Smooth muscle cell (in vitro differentiated cells): ENCODE results near the gene ARPP19. TPM values are rescaled to one million over a fixed set of nuclear protein-coding genes. Genes with fewer than 3 reads are reported as not detected.

ENCODE experiments used
- DNase-seq: peaks from one replicate; lab custom pipeline; 2025; ENCODE audit not compliant: unreplicated experiment; lab: John Stamatoyannopoulos, UW
- H2AFZ ChIP-seq: fragments of 200-600 bp; sonication (generic); 2 replicates; pipeline ENCODE4 v1.6.0; 2016; ENCODE audit warnings: antibody characterized with exemption, low read depth, mild to moderate bottlenecking
- H3F3A ChIP-seq: fragments of 200-600 bp; sonication (generic); 2 replicates; pipeline ENCODE4 v1.6.0; 2017; ENCODE audit warnings: antibody characterized with exemption, low read depth
- H3K27ac ChIP-seq: fragments of 200-600 bp; sonication (generic); 2 replicates; pipeline ENCODE4 v1.5.1; 2016; ENCODE audit warnings: low read depth, mild to moderate bottlenecking
- H3K27me3 ChIP-seq: fragments of 200-600 bp; sonication (generic); 2 replicates; pipeline ENCODE4 v1.6.1; 2016; ENCODE audit warnings: low read depth, mild to moderate bottlenecking
- H3K36me3 ChIP-seq: fragments of 200-600 bp; sonication (generic); 2 replicates; pipeline ENCODE4 v1.5.1; 2016; ENCODE audit warnings: low read depth
- H3K4me1 ChIP-seq: fragments of 200-600 bp; sonication (generic); 2 replicates; pipeline ENCODE4 v1.5.1; 2016; ENCODE audit warnings: low read depth
- H3K4me2 ChIP-seq: fragments of 200-600 bp; sonication (generic); 2 replicates; pipeline ENCODE4 v1.6.0; 2016; ENCODE audit warnings: mild to moderate bottlenecking
- H3K4me3 ChIP-seq: fragments of 200-600 bp; sonication (generic); 2 replicates; pipeline ENCODE4 v1.5.1; 2016; ENCODE audit warnings: mild to moderate bottlenecking
- H3K79me2 ChIP-seq: fragments of 200-600 bp; sonication (generic); 2 replicates; pipeline ENCODE4 v1.6.0; 2016; ENCODE audit warnings: low read depth, mild to moderate bottlenecking
- H3K9ac ChIP-seq: fragments of 200-600 bp; sonication (generic); 2 replicates; pipeline ENCODE4 v1.6.0; 2016; ENCODE audit warnings: low read depth
- H3K9me3 ChIP-seq: fragments of 200-600 bp; sonication (generic); replicated peaks from 2 replicates; pipeline ENCODE4 v1.5.1; 2016; ENCODE audit warnings: low read depth
- H4K20me1 ChIP-seq: fragments of 200-600 bp; sonication (generic); 2 replicates; pipeline ENCODE4 v1.6.0; 2016; ENCODE audit warnings: low read depth
- CTCF ChIP-seq: fragments of 200-600 bp; sonication (generic); IDR thresholded peaks from 2 replicates; pipeline ENCODE4 v1.5.1; 2017; ENCODE audit warnings: borderline replicate concordance, mild to moderate bottlenecking, antibody characterized with exemption; ENCODE audit not compliant: insufficient read depth, poor library complexity, severe bottlenecking
- WGBS: methylation state at CpG from one replicate; pipeline ENCODE4 v1.1.7; 2016; ENCODE audit warnings: low lambda C conversion rate; 5-methylcytosine and 5-hydroxymethylcytosine counted together
- polyA plus RNA-seq: library from polyadenylated mRNA; unstranded; fragments of >200 nt; fragmentation: Nextera tagmentation; extraction: Ambion mirVana; gene quantifications from 2 replicates; pipeline ENCODE4 v1.2.1, GENCODE V29; 2016
- total RNA-seq: library from RNA; depleted of rRNA; stranded (reverse); fragments of >200 nt; gene quantifications from 2 replicates; pipeline ENCODE4 v1.2.3, GENCODE V29; 2014

ARPP19 gene
- total and polyA plus RNA-seq, 2 experiments from 2014 or later, result 58.4 to 138 TPM

DNA sequence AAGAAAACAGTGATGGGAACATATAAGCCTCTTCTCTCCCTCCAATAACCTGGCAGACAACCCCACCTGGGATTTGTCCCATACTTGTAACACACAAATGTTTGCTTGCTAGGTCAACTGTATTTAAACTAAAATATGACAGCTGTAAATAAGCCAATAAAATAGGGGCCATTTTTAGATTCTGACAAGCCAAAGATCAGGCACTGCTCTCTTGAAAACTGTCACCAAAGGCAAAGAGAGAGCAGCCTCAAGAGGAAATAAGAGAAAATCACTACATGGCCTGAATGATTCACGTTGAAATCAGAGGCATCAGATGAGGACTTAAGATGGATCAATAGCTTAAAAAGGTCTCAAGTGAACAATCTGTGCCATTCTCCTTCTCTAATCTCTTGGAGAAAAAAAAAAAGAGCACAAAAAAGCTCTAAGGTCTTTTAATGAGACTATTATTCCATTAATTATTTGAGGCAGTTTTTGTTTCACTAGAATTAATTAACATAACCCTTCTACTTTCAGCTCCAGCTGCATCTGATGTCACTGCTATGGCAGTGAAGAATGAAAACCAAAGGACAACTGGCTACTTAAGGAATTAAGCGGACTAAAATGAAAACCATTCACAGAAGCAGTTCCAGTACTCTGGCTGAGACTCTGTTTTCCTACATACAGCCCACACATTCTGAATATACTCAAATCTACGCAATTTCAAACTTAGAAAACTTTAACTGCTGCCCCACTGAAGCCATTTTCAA is 59.2 kb downstream of the ARPP19 start:
- no peak for TF ChIP-seq CTCF
- Histone ChIP-seq H3K27ac (peak overlapping the region; percentile 42), H3K4me1 (peaks cover 21% of the 10 kb centered on the region), H3K4me2 (peak overlapping the region; percentile 42), H3K36me3 (no peaks in the 10 kb centered on the region), H3K79me2 (peaks cover 89% of the 10 kb centered on the region), H3K9me3 (no peaks in the 10 kb centered on the region), H3K4me3 (no peak overlapping the region), H3K9ac (no peak overlapping the region), H2AFZ (no peak overlapping the region), H4K20me1 (peaks cover 60% of the 10 kb centered on the region), H3F3A (no peaks in the 10 kb centered on the region), H3K27me3 (no peaks in the 10 kb centered on the region)
- WGBS, result 28% methylated on average over 3 of the region's 3 CpGs
- DNase-seq, result no peak

DNA sequence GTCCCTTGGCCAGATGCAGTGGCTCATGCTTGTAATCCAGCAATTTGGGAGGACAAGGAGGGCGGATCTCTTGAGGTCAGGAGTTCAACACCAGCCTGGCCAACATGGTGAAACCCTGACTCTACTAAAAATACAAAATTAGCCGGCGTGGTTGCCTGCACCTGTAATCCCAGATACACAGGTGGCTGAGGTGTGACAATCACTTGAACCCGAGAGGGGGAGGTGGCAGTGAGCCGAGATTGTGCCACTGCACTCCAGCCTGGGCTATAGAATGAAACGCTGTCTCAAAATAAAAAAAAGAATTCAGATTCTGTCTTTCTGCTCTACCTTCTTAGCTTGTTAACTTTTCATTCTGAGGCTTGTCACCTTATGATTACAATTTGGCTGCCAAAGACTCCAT is 62.3 kb downstream of the ARPP19 start:
- Histone ChIP-seq H3K9me3 (no peaks in the 10 kb centered on the region), H4K20me1 (peaks cover 44% of the 10 kb centered on the region), H2AFZ (no peak overlapping the region), H3K79me2 (peaks cover 84% of the 10 kb centered on the region), H3F3A (peaks cover 3% of the 10 kb centered on the region), H3K4me3 (no peak overlapping the region), H3K4me1 (peaks cover 24% of the 10 kb centered on the region), H3K36me3 (no peaks in the 10 kb centered on the region), H3K9ac (no peak overlapping the region), H3K27ac (no peak overlapping the region), H3K27me3 (no peaks in the 10 kb centered on the region), H3K4me2 (no peak overlapping the region)
- no peak for TF ChIP-seq CTCF
- WGBS, result 82% methylated on average over 6 of the region's 6 CpGs
- no peak for DNase-seq

GRCh38 chr15:52505151-52505550 is 63.7 kb downstream of the ARPP19 start:
- DNase-seq, result no peak
- Histone ChIP-seq H3K9ac (no peak overlapping the region), H3K27me3 (no peaks in the 10 kb centered on the region), H3K36me3 (no peaks in the 10 kb centered on the region), H3K4me2 (no peak overlapping the region), H3F3A (peaks cover 3% of the 10 kb centered on the region), H3K4me1 (peaks cover 14% of the 10 kb centered on the region), H3K79me2 (peaks cover 85% of the 10 kb centered on the region), H3K4me3 (no peak overlapping the region), H2AFZ (no peak overlapping the region), H3K27ac (peak overlapping the region; percentile 75), H4K20me1 (peaks cover 31% of the 10 kb centered on the region), H3K9me3 (no peaks in the 10 kb centered on the region)
- WGBS, result 93% methylated on average over 6 of the region's 6 CpGs
- no peak for TF ChIP-seq CTCF

DNA sequence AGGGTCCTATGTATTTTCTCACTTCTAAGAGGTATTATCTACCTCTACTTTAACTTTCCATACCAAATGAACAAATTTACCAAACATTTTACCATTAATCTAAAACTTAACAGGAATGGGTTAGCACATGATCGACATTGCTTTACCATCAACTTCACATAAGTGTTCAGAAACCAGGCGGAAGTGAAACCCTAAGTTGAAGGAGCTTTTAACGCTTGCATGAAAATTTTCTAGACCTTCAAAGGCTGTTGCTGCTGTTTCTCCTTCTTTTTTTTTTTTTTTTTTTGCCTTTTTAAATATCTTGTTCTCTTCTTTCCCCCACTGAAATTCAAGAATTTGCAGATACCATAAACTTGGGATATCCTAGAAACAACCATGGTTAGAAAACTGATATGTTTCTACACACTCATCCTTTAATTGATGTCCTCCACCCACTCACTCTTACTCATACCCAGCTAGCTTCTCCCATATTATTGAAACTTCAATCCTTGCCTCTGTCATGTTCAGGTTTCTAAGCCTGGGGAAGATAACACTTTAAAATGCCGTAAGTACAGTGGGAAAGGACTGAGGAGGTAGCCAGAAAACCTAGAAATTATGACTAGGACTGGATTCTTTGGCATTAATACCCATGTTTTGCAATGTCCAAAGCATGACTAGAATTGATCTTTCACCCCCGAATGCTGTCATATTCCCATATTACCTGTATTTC is 64.9 kb downstream of the ARPP19 start:
- no peak for DNase-seq
- H3K27ac ChIP-seq, result peak overlapping the region; percentile 75

More for the DNA sequence above, 64.9 kb downstream of the ARPP19 start:
- WGBS, result 51% methylated on average over 5 of the region's 5 CpGs
- Histone ChIP-seq H3K4me2 (peak overlapping the region; percentile 56), H4K20me1 (peaks cover 22% of the 10 kb centered on the region), H3F3A (peaks cover 3% of the 10 kb centered on the region), H3K4me3 (no peak overlapping the region), H3K27me3 (no peaks in the 10 kb centered on the region), H2AFZ (no peak overlapping the region), H3K9ac (no peak overlapping the region), H3K4me1 (peaks cover 3% of the 10 kb centered on the region), H3K79me2 (peaks cover 91% of the 10 kb centered on the region), H3K36me3 (no peaks in the 10 kb centered on the region), H3K9me3 (no peaks in the 10 kb centered on the region)
- no peak for TF ChIP-seq CTCF
